ENCODE results near the gene ATP9A.

Gene ATP9A

DNA sequence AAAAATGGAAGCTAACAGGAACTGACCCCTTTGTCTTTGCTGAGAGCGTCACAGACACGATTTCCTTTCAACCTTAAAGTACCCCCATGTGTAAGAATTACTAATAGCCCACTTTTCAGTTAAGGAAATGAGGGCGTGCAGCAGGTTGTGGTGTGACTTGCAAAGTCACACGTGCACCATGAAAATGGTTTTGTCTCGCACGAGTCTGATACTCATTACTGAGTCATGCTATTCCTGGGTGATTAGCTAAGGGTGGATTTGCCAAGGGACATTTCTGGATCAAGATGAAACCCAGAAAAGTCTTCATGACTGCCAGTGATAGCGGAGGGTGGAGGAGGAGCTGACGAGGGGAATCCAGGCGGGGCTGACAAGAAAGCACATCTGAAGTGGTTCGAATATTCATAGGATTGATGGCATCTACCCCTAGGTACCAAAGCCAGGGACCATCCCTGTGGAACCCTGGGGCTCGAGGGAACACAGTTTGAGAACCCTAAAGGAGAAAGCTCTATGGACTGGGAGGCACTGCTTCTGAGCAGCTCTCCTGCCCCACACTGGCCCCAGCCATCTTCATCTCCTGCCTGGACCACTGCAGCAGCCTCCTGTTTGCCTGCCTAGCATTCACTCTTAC is 213.5 kb downstream of the ATP9A start (continued):
- TF ChIP-seq PBX3 (CRISPR knock-in tag; IDR thresholded peaks at IDR 0.05), result no peak
- no peak for TF ChIP-seq ZNF155 (tag by site-specific recombination; IDR thresholded peaks at IDR 0.05)
- TF ChIP-seq ZNF274 (IDR thresholded peaks at IDR 0.05; ENCODE audit: low read length), result no peak
- TF ChIP-seq ZNF274 (tag by site-specific recombination; IDR thresholded peaks at IDR 0.05; ENCODE audit: borderline replicate concordance), result no peak
- no peak for TF ChIP-seq ZNF510 (tag by site-specific recombination; IDR thresholded peaks at IDR 0.05; ENCODE audit: insufficient replicate concordance)
- no peak for TF ChIP-seq ZNF670 (tag by site-specific recombination; IDR thresholded peaks at IDR 0.05; ENCODE audit: low read depth)

GRCh38 chr20:51553897-51554486 is 214.2 kb downstream of the ATP9A start:
- Histone ChIP-seq H3K4me1 (ENCODE audit: control insufficient read depth, insufficient read depth, low read length) (no peaks in the 10 kb centered on the region), H3K36me3 (ENCODE audit: control insufficient read depth in 2 of 2, insufficient read depth in 1 of 2, low read length in 2 of 2) (no peaks in the 10 kb centered on the region), H3K27ac (ENCODE audit: extremely low read depth, low read depth, low read length) (no peak overlapping the region), H3K4me3 (ENCODE audit: low read depth, low read length) (no peak overlapping the region), H3K9me3 (ENCODE audit: control insufficient read depth, insufficient read depth, low read depth, low read length) (no peaks in the 10 kb centered on the region)
- no peak for TF ChIP-seq HOXA7 (CRISPR knock-in tag; IDR thresholded peaks at IDR 0.05; ENCODE audit: borderline replicate concordance)
- TF ChIP-seq ZNF488 (tag by site-specific recombination; IDR thresholded peaks at IDR 0.05), result no peak
- no peak for TF ChIP-seq ZNF610 (tag by site-specific recombination; IDR thresholded peaks at IDR 0.05; ENCODE audit: borderline replicate concordance)
- TF ChIP-seq KLF7 (tag by site-specific recombination; IDR thresholded peaks at IDR 0.05; ENCODE audit: borderline replicate concordance), result no peak
- TF ChIP-seq, protein P1, sequence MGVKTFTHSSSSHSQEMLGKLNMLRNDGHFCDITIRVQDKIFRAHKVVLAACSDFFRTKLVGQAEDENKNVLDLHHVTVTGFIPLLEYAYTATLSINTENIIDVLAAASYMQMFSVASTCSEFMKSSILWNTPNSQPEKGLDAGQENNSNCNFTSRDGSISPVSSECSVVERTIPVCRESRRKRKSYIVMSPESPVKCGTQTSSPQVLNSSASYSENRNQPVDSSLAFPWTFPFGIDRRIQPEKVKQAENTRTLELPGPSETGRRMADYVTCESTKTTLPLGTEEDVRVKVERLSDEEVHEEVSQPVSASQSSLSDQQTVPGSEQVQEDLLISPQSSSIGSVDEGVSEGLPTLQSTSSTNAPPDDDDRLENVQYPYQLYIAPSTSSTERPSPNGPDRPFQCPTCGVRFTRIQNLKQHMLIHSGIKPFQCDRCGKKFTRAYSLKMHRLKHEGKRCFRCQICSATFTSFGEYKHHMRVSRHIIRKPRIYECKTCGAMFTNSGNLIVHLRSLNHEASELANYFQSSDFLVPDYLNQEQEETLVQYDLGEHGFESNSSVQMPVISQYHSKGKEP (tag by site-specific recombination; IDR thresholded peaks at IDR 0.05), result no peak
- no peak for TF ChIP-seq ZNF561 (tag by site-specific recombination; IDR thresholded peaks at IDR 0.05; ENCODE audit: borderline replicate concordance)
- no peak for TF ChIP-seq ZNF354C (tag by site-specific recombination; IDR thresholded peaks at IDR 0.05; ENCODE audit: borderline replicate concordance, low read depth)
- no peak for TF ChIP-seq GLIS1 (tag by site-specific recombination; IDR thresholded peaks at IDR 0.05)
- TF ChIP-seq ZNF266 (tag by site-specific recombination; IDR thresholded peaks at IDR 0.05; ENCODE audit: low read depth), result no peak
- no peak for TF ChIP-seq ZNF311 (tag by site-specific recombination; IDR thresholded peaks at IDR 0.05; ENCODE audit: borderline replicate concordance)
- TF ChIP-seq ZBTB7A (tag by site-specific recombination; IDR thresholded peaks at IDR 0.05; ENCODE audit: low read depth), result no peak
- no peak for TF ChIP-seq YY1 (tag by site-specific recombination; IDR thresholded peaks at IDR 0.05)
- TF ChIP-seq, protein P2, sequence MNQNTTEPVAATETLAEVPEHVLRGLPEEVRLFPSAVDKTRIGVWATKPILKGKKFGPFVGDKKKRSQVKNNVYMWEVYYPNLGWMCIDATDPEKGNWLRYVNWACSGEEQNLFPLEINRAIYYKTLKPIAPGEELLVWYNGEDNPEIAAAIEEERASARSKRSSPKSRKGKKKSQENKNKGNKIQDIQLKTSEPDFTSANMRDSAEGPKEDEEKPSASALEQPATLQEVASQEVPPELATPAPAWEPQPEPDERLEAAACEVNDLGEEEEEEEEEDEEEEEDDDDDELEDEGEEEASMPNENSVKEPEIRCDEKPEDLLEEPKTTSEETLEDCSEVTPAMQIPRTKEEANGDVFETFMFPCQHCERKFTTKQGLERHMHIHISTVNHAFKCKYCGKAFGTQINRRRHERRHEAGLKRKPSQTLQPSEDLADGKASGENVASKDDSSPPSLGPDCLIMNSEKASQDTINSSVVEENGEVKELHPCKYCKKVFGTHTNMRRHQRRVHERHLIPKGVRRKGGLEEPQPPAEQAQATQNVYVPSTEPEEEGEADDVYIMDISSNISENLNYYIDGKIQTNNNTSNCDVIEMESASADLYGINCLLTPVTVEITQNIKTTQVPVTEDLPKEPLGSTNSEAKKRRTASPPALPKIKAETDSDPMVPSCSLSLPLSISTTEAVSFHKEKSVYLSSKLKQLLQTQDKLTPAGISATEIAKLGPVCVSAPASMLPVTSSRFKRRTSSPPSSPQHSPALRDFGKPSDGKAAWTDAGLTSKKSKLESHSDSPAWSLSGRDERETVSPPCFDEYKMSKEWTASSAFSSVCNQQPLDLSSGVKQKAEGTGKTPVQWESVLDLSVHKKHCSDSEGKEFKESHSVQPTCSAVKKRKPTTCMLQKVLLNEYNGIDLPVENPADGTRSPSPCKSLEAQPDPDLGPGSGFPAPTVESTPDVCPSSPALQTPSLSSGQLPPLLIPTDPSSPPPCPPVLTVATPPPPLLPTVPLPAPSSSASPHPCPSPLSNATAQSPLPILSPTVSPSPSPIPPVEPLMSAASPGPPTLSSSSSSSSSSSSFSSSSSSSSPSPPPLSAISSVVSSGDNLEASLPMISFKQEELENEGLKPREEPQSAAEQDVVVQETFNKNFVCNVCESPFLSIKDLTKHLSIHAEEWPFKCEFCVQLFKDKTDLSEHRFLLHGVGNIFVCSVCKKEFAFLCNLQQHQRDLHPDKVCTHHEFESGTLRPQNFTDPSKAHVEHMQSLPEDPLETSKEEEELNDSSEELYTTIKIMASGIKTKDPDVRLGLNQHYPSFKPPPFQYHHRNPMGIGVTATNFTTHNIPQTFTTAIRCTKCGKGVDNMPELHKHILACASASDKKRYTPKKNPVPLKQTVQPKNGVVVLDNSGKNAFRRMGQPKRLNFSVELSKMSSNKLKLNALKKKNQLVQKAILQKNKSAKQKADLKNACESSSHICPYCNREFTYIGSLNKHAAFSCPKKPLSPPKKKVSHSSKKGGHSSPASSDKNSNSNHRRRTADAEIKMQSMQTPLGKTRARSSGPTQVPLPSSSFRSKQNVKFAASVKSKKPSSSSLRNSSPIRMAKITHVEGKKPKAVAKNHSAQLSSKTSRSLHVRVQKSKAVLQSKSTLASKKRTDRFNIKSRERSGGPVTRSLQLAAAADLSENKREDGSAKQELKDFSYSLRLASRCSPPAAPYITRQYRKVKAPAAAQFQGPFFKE (tag by site-specific recombination; IDR thresholded peaks at IDR 0.05; ENCODE audit: borderline replicate concordance), result no peak
- no peak for TF ChIP-seq KLF16 (tag by site-specific recombination; IDR thresholded peaks at IDR 0.05)
- TF ChIP-seq ZFHX2 (tag by site-specific recombination; conservative IDR thresholded peaks at IDR 0.05), result no peak
- ChIA-PET CTCF (no interaction called here), POLR2A (no interaction called here)

Measured in HEK293 (cell line).